Hematopoietic multipotent progenitor cell treated with erythropoietin and hydrocortisone succinate and interleukin-3 and kit ligand, for 4 days (in vitro differentiated cells): Measurements from ENCODE around the gene TMEM132C.

Experiments used
- DNase-seq: peaks from one replicate; pipeline ENCODE4 v3.0.0-alpha.2; 2015

The TMEM132C gene

GRCh38 chr12:128288896-128289295 is 21.9 kb downstream of the TMEM132C start:
- no peak for DNase-seq

- no peak for DNase-seq
These were observed 24.0 kb downstream of the TMEM132C start for GRCh38 chr12:128290938-128291337.

GRCh38 chr12:128298091-128298748 is 31.2 kb downstream of the TMEM132C start:
- DNase-seq = no peak

- no peak for DNase-seq
These were observed 38.4 kb downstream of the TMEM132C start for GRCh38 chr12:128305336-128305892.

- no peak for DNase-seq
These were observed 40.8 kb downstream of the TMEM132C start for GRCh38 chr12:128307791-128308190.

- DNase-seq = no peak
These were observed 45.7 kb downstream of the TMEM132C start for GRCh38 chr12:128312661-128313060.

GRCh38 chr12:128313931-128314330 is 47.0 kb downstream of the TMEM132C start:
- no peak for DNase-seq

GRCh38 chr12:128314611-128315010 is 47.6 kb downstream of the TMEM132C start:
- no peak for DNase-seq

GRCh38 chr12:128316078-128316477 is 49.1 kb downstream of the TMEM132C start:
- DNase-seq = no peak

GRCh38 chr12:128316973-128317526 is 50.1 kb downstream of the TMEM132C start:
- DNase-seq = peak; percentile 22

GRCh38 chr12:128318341-128318740 is 51.4 kb downstream of the TMEM132C start:
- DNase-seq = no peak

- DNase-seq = no peak
These were observed 52.0 kb downstream of the TMEM132C start for GRCh38 chr12:128318946-128319345.

GRCh38 chr12:128322341-128322740 is 55.4 kb downstream of the TMEM132C start:
- DNase-seq = no peak

- no peak for DNase-seq
These were observed 56.4 kb downstream of the TMEM132C start for GRCh38 chr12:128323145-128323920.

- DNase-seq = no peak
These were observed 58.7 kb downstream of the TMEM132C start for GRCh38 chr12:128325646-128326045.

GRCh38 chr12:128326406-128326805 is 59.4 kb downstream of the TMEM132C start:
- DNase-seq = no peak

- DNase-seq = no peak
These were observed 62.0 kb downstream of the TMEM132C start for GRCh38 chr12:128328961-128329360.

GRCh38 chr12:128336204-128337070 is 69.5 kb downstream of the TMEM132C start:
- no peak for DNase-seq

- DNase-seq = no peak
These were observed 70.0 kb downstream of the TMEM132C start for GRCh38 chr12:128337071-128337345.

GRCh38 chr12:128337431-128338170 is 70.6 kb downstream of the TMEM132C start:
- no peak for DNase-seq

- DNase-seq = no peak
These were observed 71.6 kb downstream of the TMEM132C start for GRCh38 chr12:128338386-128339125.

- no peak for DNase-seq
These were observed 72.2 kb downstream of the TMEM132C start for GRCh38 chr12:128339126-128339520.
